Stimulated activated CD8-positive, alpha-beta memory T cell treated with anti-CD3 and anti-CD28 coated beads, Interleukin-15, amount 100 ng/mL, for 48 hours (primary cell): ENCODE measurements around the gene CSF2RB.

ENCODE experiments used
- DNase-seq, 2 donors: peaks; one replicate each; pipeline ENCODE4 v3.0.0-alpha.2; 2020; ENCODE audit warnings: low read depth in 2 of 2

The CSF2RB gene

GRCh38 chr22:36921309-36922104 lies 8.1 kb downstream of the CSF2RB start:
- DNase-seq = no peak

GRCh38 chr22:36922105-36922608 lies 8.7 kb downstream of the CSF2RB start:
- DNase-seq = no peak

- no peak for DNase-seq
Observed at GRCh38 chr22:36922711-36923110, 9.3 kb downstream of the CSF2RB start.

- no peak for DNase-seq
Observed at GRCh38 chr22:36923131-36923788, 9.8 kb downstream of the CSF2RB start.

- no peak for DNase-seq
Observed at GRCh38 chr22:36924151-36924698, 10.8 kb downstream of the CSF2RB start.

GRCh38 chr22:36925388-36926290 lies 12.2 kb downstream of the CSF2RB start:
- DNase-seq = no peak

GRCh38 chr22:36926309-36926708 lies 12.9 kb downstream of the CSF2RB start:
- no peak for DNase-seq

- no peak for DNase-seq
Observed at GRCh38 chr22:36926721-36927435, 13.4 kb downstream of the CSF2RB start.

GRCh38 chr22:36927671-36928070 lies 14.2 kb downstream of the CSF2RB start:
- no peak for DNase-seq

GRCh38 chr22:36928196-36928595 lies 14.8 kb downstream of the CSF2RB start:
- no peak for DNase-seq

GRCh38 chr22:36928786-36929535 lies 15.5 kb downstream of the CSF2RB start:
- no peak for DNase-seq

- DNase-seq = no peak
Observed at GRCh38 chr22:36929621-36930020, 16.2 kb downstream of the CSF2RB start.

- DNase-seq = no peak
Observed at GRCh38 chr22:36930041-36930935, 16.9 kb downstream of the CSF2RB start.

- no peak for DNase-seq
Observed at GRCh38 chr22:36931446-36931845, 18.0 kb downstream of the CSF2RB start.

- no peak for DNase-seq
Observed at GRCh38 chr22:36933629-36934417, 20.4 kb downstream of the CSF2RB start.

- DNase-seq = no peak
Observed at GRCh38 chr22:36934418-36935312, 21.2 kb downstream of the CSF2RB start.

- no peak for DNase-seq
Observed at GRCh38 chr22:36935313-36935610, 21.8 kb downstream of the CSF2RB start.

GRCh38 chr22:36935694-36936093 lies 22.3 kb downstream of the CSF2RB start:
- DNase-seq = no peak
